HepG2 (cell line): ENCODE results near the gene CCDC57. TPM values are rescaled to one million over a fixed set of nuclear protein-coding genes. Genes with fewer than 3 reads are reported as not detected.
A peak's percentile ranks its signal among the peaks of the same experiment; 100 is the strongest.

Experiments
- ATF2 ChIP-seq: sonication (generic); formaldehyde crosslinking; IDR thresholded peaks from 2 replicates; pipeline ENCODE4 v1.4.0; 2020; ENCODE audit warnings: missing genetic modification reagents
- BCL6 ChIP-seq: IDR thresholded peaks from 2 replicates; pipeline ENCODE4 v1.6.1; 2016; ENCODE audit warnings: missing genetic modification reagents, missing compliant biosample characterization
- CEBPB ChIP-seq: IDR thresholded peaks from 2 replicates; pipeline ENCODE4 v1.6.1; 2011; ENCODE audit warnings: low read depth, low read length, improper control_type of control experiment, borderline replicate concordance
- ERF ChIP-seq: IDR thresholded peaks from 2 replicates; pipeline ENCODE4 v1.6.1; 2018; ENCODE audit warnings: missing biosample characterization, missing genetic modification reagents
- HNF1A ChIP-seq, 2 experiments: sonication (generic) in 1 of 2; formaldehyde crosslinking in 1 of 2; IDR thresholded peaks; 2 replicates each; pipeline versions ENCODE4 v1.4.0 to v1.6.1; 2016 to 2020; ENCODE audit warnings: borderline replicate concordance in 1 of 2, low read depth in 1 of 2, mild to moderate bottlenecking in 1 of 2, missing genetic modification reagents in 1 of 2
- IRX3 ChIP-seq: sonication (generic); formaldehyde crosslinking; IDR thresholded peaks from 2 replicates; pipeline ENCODE4 v1.8.1; 2023; ENCODE audit warnings: mild to moderate bottlenecking, low read depth, missing genetic modification reagents, borderline replicate concordance
- SIX4 ChIP-seq: sonication (generic); formaldehyde crosslinking; IDR thresholded peaks from 2 replicates; pipeline ENCODE4 v1.4.0; 2020; ENCODE audit warnings: missing genetic modification reagents
- TCF7L2 ChIP-seq: IDR thresholded peaks from 2 replicates; pipeline ENCODE4 v1.6.1; 2011; ENCODE audit warnings: mild to moderate bottlenecking, low read depth, low read length, moderate library complexity
- ZBTB40 ChIP-seq, 2 experiments: fragments of 450-650 bp in 1 of 2; sonication (generic) in 1 of 2; formaldehyde crosslinking in 1 of 2; IDR thresholded peaks; 2 replicates each; pipeline versions ENCODE4 v1.6.1 to v1.8.0; 2016 to 2022; ENCODE audit warnings: antibody characterized with exemption in 1 of 2, mild to moderate bottlenecking in 1 of 2, missing genetic modification reagents in 1 of 2
- polyA plus RNA-seq, 8 experiments: library from polyadenylated mRNA; depleted of rRNA in 3 of 8; stranded (reverse) in 7 of 8; unstranded in 1 of 8; fragments of >200 nt; fragmentation: Illumina TruSeq in 4 of 8; extraction: Trizol in 4 of 8; gene quantifications; 2 replicates each; pipeline versions ENCODE4 v1.2.1 to v1.2.3, GENCODE V29; 2011 to 2016; ENCODE audit warnings: low read depth in 4 of 8, missing spikeins in 1 of 8, mixed read lengths in 1 of 8; ENCODE audit not compliant: insufficient read depth in 1 of 8
- total RNA-seq, 5 experiments: library from RNA; depleted of rRNA; stranded (reverse); fragments of >200 nt; fragmentation: Illumina TruSeq; extraction: Trizol; gene quantifications; 2 replicates each; pipeline ENCODE4 v1.2.3, GENCODE V29; 2016; ENCODE audit warnings: low read depth in 1 of 5

CCDC57 gene
- total and polyA plus RNA-seq, 2 of the 13 experiments (the other 11 are each of a cell fraction or from before 2014, with no cell fraction given), result 59.3 to 59.9 TPM

- TF ChIP-seq ZBTB40 (IDR thresholded peaks at IDR 0.05) (no peak), ZBTB40 (CRISPR knock-in tag; IDR thresholded peaks at IDR 0.05) (no peak), BCL6 (0 out of 2 replicates have a peak, but pooled peaks have one; percentile 9), SIX4 (no peak), TCF7L2 (no peak), CEBPB (no peak), ATF2 (CRISPR knock-in tag) (no peak), HNF1A (IDR thresholded peaks at IDR 0.05; ENCODE audit: low read depth) (no peak), HNF1A (CRISPR knock-in tag; IDR thresholded peaks at IDR 0.05; ENCODE audit: borderline replicate concordance) (no peak), IRX3 (no peak), ERF (CRISPR knock-in tag) (peak; percentile 21; the same call in 1 of the 2 replicates)
Observed at GRCh38 chr17:82110298-82110697, 102.3 kb downstream of the CCDC57 start (continued).
